ENCODE results near the gene RAVER2.

The RAVER2 gene, protein sequence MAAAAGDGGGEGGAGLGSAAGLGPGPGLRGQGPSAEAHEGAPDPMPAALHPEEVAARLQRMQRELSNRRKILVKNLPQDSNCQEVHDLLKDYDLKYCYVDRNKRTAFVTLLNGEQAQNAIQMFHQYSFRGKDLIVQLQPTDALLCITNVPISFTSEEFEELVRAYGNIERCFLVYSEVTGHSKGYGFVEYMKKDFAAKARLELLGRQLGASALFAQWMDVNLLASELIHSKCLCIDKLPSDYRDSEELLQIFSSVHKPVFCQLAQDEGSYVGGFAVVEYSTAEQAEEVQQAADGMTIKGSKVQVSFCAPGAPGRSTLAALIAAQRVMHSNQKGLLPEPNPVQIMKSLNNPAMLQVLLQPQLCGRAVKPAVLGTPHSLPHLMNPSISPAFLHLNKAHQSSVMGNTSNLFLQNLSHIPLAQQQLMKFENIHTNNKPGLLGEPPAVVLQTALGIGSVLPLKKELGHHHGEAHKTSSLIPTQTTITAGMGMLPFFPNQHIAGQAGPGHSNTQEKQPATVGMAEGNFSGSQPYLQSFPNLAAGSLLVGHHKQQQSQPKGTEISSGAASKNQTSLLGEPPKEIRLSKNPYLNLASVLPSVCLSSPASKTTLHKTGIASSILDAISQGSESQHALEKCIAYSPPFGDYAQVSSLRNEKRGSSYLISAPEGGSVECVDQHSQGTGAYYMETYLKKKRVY

DNA sequence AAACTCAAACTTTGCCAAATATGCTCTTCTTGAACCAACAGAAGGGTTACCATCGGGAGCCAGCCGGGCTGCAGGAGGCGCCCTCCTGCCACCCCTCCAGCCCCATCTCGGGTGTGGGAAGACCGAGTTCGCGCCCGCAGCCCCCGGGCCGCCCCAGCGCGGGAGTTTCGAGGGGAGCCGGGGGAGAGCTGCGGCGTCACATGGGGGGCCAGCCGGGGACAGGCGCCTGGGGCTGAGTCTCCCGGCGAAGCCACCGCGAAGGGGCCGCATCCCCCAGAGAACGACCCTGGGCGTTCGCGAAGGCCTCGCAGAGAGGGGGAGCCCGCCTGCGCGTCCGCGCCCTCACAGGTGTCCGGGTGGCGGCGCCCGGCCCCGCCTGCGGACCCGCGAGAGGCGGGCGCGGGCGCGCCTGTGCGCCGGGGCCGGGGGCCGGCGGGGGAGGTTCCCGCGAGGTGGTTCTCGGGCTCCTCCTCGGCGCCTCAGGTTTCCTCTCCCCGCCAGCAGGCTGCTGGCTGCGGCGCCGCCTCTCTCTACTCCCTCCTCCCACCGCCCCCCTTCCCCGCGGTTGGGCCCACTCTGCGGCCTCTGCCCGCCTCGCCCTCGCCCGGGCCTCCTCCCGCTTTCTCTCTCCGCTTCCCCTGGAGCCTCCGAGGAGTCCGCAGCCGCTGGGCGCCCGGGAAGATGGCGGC, at the start of gene RAVER2:
TSS of gene RAVER2 (plus strand) at position 584 of the 689 bp plus-strand sequence. CDS start at position 682, 98 bp downstream.
- Histone ChIP-seq H3K4me1 (ENCODE audit: low read length) (peaks cover 15% of the 10 kb centered on the region), H2AFZ (ENCODE audit: low read depth, low read length) (peak within 1 kb of the TSS; percentile 88), H3K27me3 (ENCODE audit: low read depth, low read length) (no peaks in the 10 kb centered on the region), H3K4me2 (ENCODE audit: low read length) (peak within 1 kb of the TSS; percentile 95), H3K9me3 (ENCODE audit: insufficient read depth, low read length) (no peaks in the 10 kb centered on the region), H3K27ac (ENCODE audit: low read length) (peak within 1 kb of the TSS; percentile 74), H4K20me1 (ENCODE audit: insufficient read depth, low read length) (no peaks in the 10 kb centered on the region), H3K36me3 (replicated peaks; ENCODE audit: low read depth, low read length) (no peaks in the 10 kb centered on the region), H3K4me3 (ENCODE audit: low read length) (peak within 1 kb of the TSS; percentile 99), H3K79me2 (ENCODE audit: low read length) (peaks cover 25% of the 10 kb centered on the region), H3K9ac (ENCODE audit: low read length) (peak within 1 kb of the TSS; percentile 88)
- TF ChIP-seq, protein P1, sequence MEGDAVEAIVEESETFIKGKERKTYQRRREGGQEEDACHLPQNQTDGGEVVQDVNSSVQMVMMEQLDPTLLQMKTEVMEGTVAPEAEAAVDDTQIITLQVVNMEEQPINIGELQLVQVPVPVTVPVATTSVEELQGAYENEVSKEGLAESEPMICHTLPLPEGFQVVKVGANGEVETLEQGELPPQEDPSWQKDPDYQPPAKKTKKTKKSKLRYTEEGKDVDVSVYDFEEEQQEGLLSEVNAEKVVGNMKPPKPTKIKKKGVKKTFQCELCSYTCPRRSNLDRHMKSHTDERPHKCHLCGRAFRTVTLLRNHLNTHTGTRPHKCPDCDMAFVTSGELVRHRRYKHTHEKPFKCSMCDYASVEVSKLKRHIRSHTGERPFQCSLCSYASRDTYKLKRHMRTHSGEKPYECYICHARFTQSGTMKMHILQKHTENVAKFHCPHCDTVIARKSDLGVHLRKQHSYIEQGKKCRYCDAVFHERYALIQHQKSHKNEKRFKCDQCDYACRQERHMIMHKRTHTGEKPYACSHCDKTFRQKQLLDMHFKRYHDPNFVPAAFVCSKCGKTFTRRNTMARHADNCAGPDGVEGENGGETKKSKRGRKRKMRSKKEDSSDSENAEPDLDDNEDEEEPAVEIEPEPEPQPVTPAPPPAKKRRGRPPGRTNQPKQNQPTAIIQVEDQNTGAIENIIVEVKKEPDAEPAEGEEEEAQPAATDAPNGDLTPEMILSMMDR (IDR thresholded peaks at IDR 0.05; ENCODE audit: low read depth, low read length): peak; percentile 77
- no peak for TF ChIP-seq EZH2phosphoT487 (IDR thresholded peaks at IDR 0.05; ENCODE audit: low read depth)

DNA sequence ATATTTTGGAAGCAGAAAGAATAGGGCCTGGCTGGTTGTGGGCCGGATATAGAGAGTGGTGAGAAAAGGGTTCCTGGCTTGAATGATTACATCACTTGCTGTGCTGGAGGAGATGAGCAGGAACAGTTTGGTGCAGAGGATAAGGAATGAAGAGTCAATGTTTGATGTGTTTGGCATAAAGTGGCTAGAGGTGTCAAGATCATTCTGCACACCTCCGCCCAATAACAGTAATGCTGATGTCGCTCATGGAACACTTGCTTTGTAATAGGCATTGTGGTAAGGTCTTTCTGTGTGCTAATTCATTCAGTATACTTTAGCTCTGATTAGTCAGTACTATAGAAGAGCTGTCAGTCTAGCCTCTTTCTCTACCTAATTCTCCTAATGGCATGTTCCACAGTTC, 48.0 kb upstream of the RAVER2 start:
- H3K4me3 ChIP-seq (ENCODE audit: low read length): no peak overlapping the region
- H3K4me1 ChIP-seq (ENCODE audit: low read length): no peaks in the 10 kb centered on the region
- H3K4me2 ChIP-seq (ENCODE audit: low read length): no peak overlapping the region
- TF ChIP-seq, protein P1 (IDR thresholded peaks at IDR 0.05; ENCODE audit: low read depth, low read length): no peak
- TF ChIP-seq EZH2phosphoT487 (IDR thresholded peaks at IDR 0.05; ENCODE audit: low read depth): no peak
- H2AFZ ChIP-seq (ENCODE audit: low read depth, low read length): no peak overlapping the region
- H3K9ac ChIP-seq (ENCODE audit: low read length): no peak overlapping the region
- H4K20me1 ChIP-seq (ENCODE audit: insufficient read depth, low read length): no peaks in the 10 kb centered on the region
- no peaks in the 10 kb centered on the region for H3K79me2 ChIP-seq (ENCODE audit: low read length)
- H3K36me3 ChIP-seq (replicated peaks; ENCODE audit: low read depth, low read length): no peaks in the 10 kb centered on the region
- H3K27ac ChIP-seq (ENCODE audit: low read length): no peak overlapping the region
- H3K9me3 ChIP-seq (ENCODE audit: insufficient read depth, low read length): no peaks in the 10 kb centered on the region
- no peaks in the 10 kb centered on the region for H3K27me3 ChIP-seq (ENCODE audit: low read depth, low read length)

DNA sequence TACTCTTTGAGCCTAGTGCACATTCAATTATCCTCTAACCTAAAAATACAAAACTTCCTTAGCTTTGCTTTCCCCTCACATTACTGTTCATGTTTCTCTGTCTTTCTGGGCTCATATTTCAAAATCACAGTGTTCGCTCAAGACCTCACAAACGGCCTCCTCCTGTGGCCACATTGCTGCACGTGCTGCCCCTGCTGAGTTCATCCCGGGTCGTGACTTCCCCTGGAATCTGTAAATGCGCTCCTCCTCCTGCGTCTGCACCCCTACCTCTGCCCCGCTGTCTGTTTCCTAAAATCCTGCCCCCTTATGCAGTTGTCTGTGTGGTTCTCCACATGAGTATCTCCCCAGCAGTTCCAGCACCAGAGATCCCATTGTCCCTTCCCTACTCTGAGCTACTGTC, 45.5 kb upstream of the RAVER2 start:
- Histone ChIP-seq H4K20me1 (ENCODE audit: insufficient read depth, low read length) (no peaks in the 10 kb centered on the region), H3K27ac (ENCODE audit: low read length) (no peak overlapping the region), H2AFZ (ENCODE audit: low read depth, low read length) (no peak overlapping the region), H3K36me3 (replicated peaks; ENCODE audit: low read depth, low read length) (no peaks in the 10 kb centered on the region), H3K9ac (ENCODE audit: low read length) (no peak overlapping the region), H3K27me3 (ENCODE audit: low read depth, low read length) (no peaks in the 10 kb centered on the region), H3K4me3 (ENCODE audit: low read length) (no peak overlapping the region), H3K79me2 (ENCODE audit: low read length) (no peaks in the 10 kb centered on the region), H3K4me2 (ENCODE audit: low read length) (no peak overlapping the region), H3K4me1 (ENCODE audit: low read length) (no peaks in the 10 kb centered on the region), H3K9me3 (ENCODE audit: insufficient read depth, low read length) (no peaks in the 10 kb centered on the region)
- TF ChIP-seq, protein P1 (IDR thresholded peaks at IDR 0.05; ENCODE audit: low read depth, low read length): no peak
- no peak for TF ChIP-seq EZH2phosphoT487 (IDR thresholded peaks at IDR 0.05; ENCODE audit: low read depth)

DNA sequence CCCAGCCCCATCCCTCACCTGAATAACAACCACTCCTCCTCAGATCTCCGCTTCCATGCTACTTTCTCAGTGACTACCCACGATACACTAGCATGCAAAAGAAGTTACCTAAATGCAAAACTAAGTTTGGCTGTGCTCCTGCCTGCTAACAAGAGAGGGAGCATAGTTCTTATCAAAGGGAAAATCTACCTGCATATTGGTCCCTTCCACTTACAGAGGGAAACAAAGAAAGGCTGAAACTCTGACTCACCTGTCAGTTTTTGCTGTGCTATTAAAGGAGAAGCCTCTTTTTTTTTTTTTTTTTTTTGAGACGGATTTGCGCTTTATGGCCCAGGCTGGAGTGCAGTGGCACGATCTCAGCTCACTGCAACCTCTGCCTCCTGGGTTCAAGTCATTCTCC, 43.8 kb upstream of the RAVER2 start:
- no peaks in the 10 kb centered on the region for H3K79me2 ChIP-seq (ENCODE audit: low read length)
- H3K27me3 ChIP-seq (ENCODE audit: low read depth, low read length): no peaks in the 10 kb centered on the region
- no peaks in the 10 kb centered on the region for H4K20me1 ChIP-seq (ENCODE audit: insufficient read depth, low read length)
- H3K27ac ChIP-seq (ENCODE audit: low read length): no peak overlapping the region
- TF ChIP-seq, protein P1 (IDR thresholded peaks at IDR 0.05; ENCODE audit: low read depth, low read length): no peak
- TF ChIP-seq EZH2phosphoT487 (IDR thresholded peaks at IDR 0.05; ENCODE audit: low read depth): no peak
- no peak overlapping the region for H3K9ac ChIP-seq (ENCODE audit: low read length)
- H2AFZ ChIP-seq (ENCODE audit: low read depth, low read length): no peak overlapping the region
- H3K36me3 ChIP-seq (replicated peaks; ENCODE audit: low read depth, low read length): no peaks in the 10 kb centered on the region
- no peaks in the 10 kb centered on the region for H3K9me3 ChIP-seq (ENCODE audit: insufficient read depth, low read length)
- H3K4me3 ChIP-seq (ENCODE audit: low read length): no peak overlapping the region
- no peak overlapping the region for H3K4me2 ChIP-seq (ENCODE audit: low read length)
- H3K4me1 ChIP-seq (ENCODE audit: low read length): no peaks in the 10 kb centered on the region
